Mesothelial cell of epicardium (in vitro differentiated cells): ENCODE data around the gene RERE. TPM values are rescaled to one million over a fixed set of nuclear protein-coding genes. Genes with fewer than 3 reads are reported as not detected.

Experiments used
- DNase-seq, 2 experiments: peaks; one replicate each; pipeline ENCODE4 v3.0.0; 2021; ENCODE audit warnings: low spot score in 2 of 2; ENCODE audit not compliant: unreplicated experiment in 2 of 2
- H3K27ac Mint-ChIP-seq: 2 replicates; pipeline ENCODE4 v1.8.0; 2021; ENCODE audit warnings: mixed read lengths
- H3K27me3 Mint-ChIP-seq: 2 replicates; pipeline ENCODE4 v1.8.0; 2021; ENCODE audit warnings: low read depth, mixed read lengths
- H3K36me3 Mint-ChIP-seq: 2 replicates; pipeline ENCODE4 v1.8.0; 2021; ENCODE audit warnings: mixed read lengths
- H3K4me1 Mint-ChIP-seq: 2 replicates; pipeline ENCODE4 v1.8.0; 2021; ENCODE audit warnings: mixed read lengths
- H3K4me3 Mint-ChIP-seq: 2 replicates; pipeline ENCODE4 v1.8.0; 2021; ENCODE audit warnings: mild to moderate bottlenecking, moderate library complexity, mixed read lengths
- H3K9me3 Mint-ChIP-seq: 2 replicates; pipeline ENCODE4 v1.8.0; 2021; ENCODE audit warnings: mixed read lengths
- CTCF ChIP-seq: fragments of 200-600 bp; sonication (generic); IDR thresholded peaks from one replicate; pipeline ENCODE4 v1.5.0; 2021; ENCODE audit warnings: antibody characterized with exemption; ENCODE audit not compliant: unreplicated experiment
- total RNA-seq: library from RNA; stranded (reverse); gene quantifications from 3 replicates; pipeline ENCODE4 v1.2.1, GENCODE V29; 2021

RERE gene
- total RNA-seq, 1 donor from 2014 or later, result 187 TPM

GRCh38 chr1:8599646-8600212 lies 217.7 kb downstream of the RERE start:
- Mint-ChIP-seq H3K27ac (peak overlapping the region; percentile 10), H3K4me1 (peaks cover 45% of the 10 kb centered on the region), H3K4me3 (no peak overlapping the region), H3K9me3 (no peaks in the 10 kb centered on the region), H3K27me3 (no peaks in the 10 kb centered on the region), H3K36me3 (peaks cover 3% of the 10 kb centered on the region)
- TF ChIP-seq CTCF, result no peak
- DNase-seq, result no peak

- H3K4me3 Mint-ChIP-seq, result no peak overlapping the region
- TF ChIP-seq CTCF, result no peak
Observed at GRCh38 chr1:8598783-8599182, 218.7 kb downstream of the RERE start.

GRCh38 chr1:8598060-8598724 lies 219.2 kb downstream of the RERE start:
- no peak for TF ChIP-seq CTCF
- no peaks in the 10 kb centered on the region for H3K27me3 Mint-ChIP-seq
- peak overlapping the region; percentile 86 for H3K27ac Mint-ChIP-seq
- DNase-seq, result no peak
- peaks cover 11% of the 10 kb centered on the region for H3K36me3 Mint-ChIP-seq
- H3K9me3 Mint-ChIP-seq, result no peaks in the 10 kb centered on the region
- H3K4me3 Mint-ChIP-seq, result no peak overlapping the region
- peaks cover 40% of the 10 kb centered on the region for H3K4me1 Mint-ChIP-seq

More at GRCh38 chr1:8598783-8599182, 218.7 kb downstream of the RERE start:
- peaks cover 6% of the 10 kb centered on the region for H3K36me3 Mint-ChIP-seq
- H3K9me3 Mint-ChIP-seq, result no peaks in the 10 kb centered on the region
- H3K4me1 Mint-ChIP-seq, result peaks cover 40% of the 10 kb centered on the region
- peak overlapping the region; percentile 77 for H3K27ac Mint-ChIP-seq
- DNase-seq, result no peak
- H3K27me3 Mint-ChIP-seq, result no peaks in the 10 kb centered on the region

GRCh38 chr1:8597455-8597854 lies 220.0 kb downstream of the RERE start:
- H3K9me3 Mint-ChIP-seq, result no peaks in the 10 kb centered on the region
- H3K36me3 Mint-ChIP-seq, result peaks cover 15% of the 10 kb centered on the region
- peak overlapping the region; percentile 86 for H3K27ac Mint-ChIP-seq
- no peak for DNase-seq
- TF ChIP-seq CTCF, result no peak
- H3K4me3 Mint-ChIP-seq, result no peak overlapping the region
- no peaks in the 10 kb centered on the region for H3K27me3 Mint-ChIP-seq
- H3K4me1 Mint-ChIP-seq, result peaks cover 40% of the 10 kb centered on the region

GRCh38 chr1:8595941-8596340 lies 221.5 kb downstream of the RERE start:
- TF ChIP-seq CTCF, result no peak
- Mint-ChIP-seq H3K4me1 (peaks cover 49% of the 10 kb centered on the region), H3K9me3 (no peaks in the 10 kb centered on the region), H3K27ac (peak overlapping the region; percentile 27), H3K27me3 (no peaks in the 10 kb centered on the region), H3K4me3 (no peak overlapping the region), H3K36me3 (peaks cover 12% of the 10 kb centered on the region)
- no peak for DNase-seq
